WTC11 (cell line): ENCODE results near the gene CAMKMT. TPM values are rescaled to one million over a fixed set of nuclear protein-coding genes. Genes with fewer than 3 reads are reported as not detected.

Experiments
- ATAC-seq: fragments of 200-7000 bp; cut with Tn5 transposase; 2 replicates; pipeline ENCODE4 v1.10.0; 2021; ENCODE audit warnings: mild to moderate bottlenecking, moderate library complexity
- CTCF ChIA-PET: fragments of 300-600 bp; sonication (Branson Sonifier 250); formaldehyde crosslinking; loops from one replicate; lab custom pipeline; 2021; ENCODE audit warnings: antibody characterized with exemption; lab: Charles Lee
- POLR2A ChIA-PET: fragments of 350-600 bp; sonication (Branson Sonifier 250); formaldehyde crosslinking; loops from one replicate; lab custom pipeline; 2021; ENCODE audit warnings: antibody characterized with exemption; lab: Charles Lee
- DNase-seq: peaks from one replicate; pipeline ENCODE4 v3.0.0; 2021; ENCODE audit warnings: low spot score
- H3K27ac Mint-ChIP-seq: 2 replicates; pipeline ENCODE4 v1.8.0; 2021; ENCODE audit warnings: mixed read lengths
- H3K27me3 Mint-ChIP-seq: 2 replicates; pipeline ENCODE4 v1.8.0; 2021; ENCODE audit warnings: low read depth, mild to moderate bottlenecking, moderate library complexity, mixed read lengths
- H3K36me3 Mint-ChIP-seq: 2 replicates; pipeline ENCODE4 v1.8.0; 2021; ENCODE audit warnings: mixed read lengths
- H3K4me1 Mint-ChIP-seq: 2 replicates; pipeline ENCODE4 v1.8.0; 2022; ENCODE audit warnings: mixed read lengths
- H3K4me3 Mint-ChIP-seq: 2 replicates; pipeline ENCODE4 v1.8.0; 2021; ENCODE audit warnings: mild to moderate bottlenecking, moderate library complexity, mixed read lengths
- H3K9me3 Mint-ChIP-seq: 2 replicates; pipeline ENCODE4 v1.8.0; 2021; ENCODE audit warnings: mixed read lengths
- ATF2 ChIP-seq: sonication (generic); formaldehyde crosslinking; IDR thresholded peaks from 2 replicates; pipeline ENCODE4 v1.8.1; 2022; ENCODE audit warnings: low read depth, missing genetic modification reagents, borderline replicate concordance
- ATF6 ChIP-seq: sonication (generic); formaldehyde crosslinking; IDR thresholded peaks from 2 replicates; pipeline ENCODE4 v1.8.1; 2023; ENCODE audit warnings: mild to moderate bottlenecking, missing genetic modification reagents
- CTCF ChIP-seq: fragments of 200-600 bp; IDR thresholded peaks from 2 replicates; pipeline ENCODE4 v1.8.0; 2022; ENCODE audit warnings: antibody characterized with exemption
- EMX1 ChIP-seq: fragments of 250-450 bp; sonication (Bioruptor Pico); IDR thresholded peaks from 2 replicates; pipeline ENCODE4 v1.8.0; 2021; ENCODE audit warnings: mild to moderate bottlenecking
- ESRRA ChIP-seq: sonication (generic); formaldehyde crosslinking; IDR thresholded peaks from 2 replicates; pipeline ENCODE4 v1.8.1; 2022; ENCODE audit warnings: mild to moderate bottlenecking, missing genetic modification reagents, borderline replicate concordance
- FOXK1 ChIP-seq: sonication (generic); formaldehyde crosslinking; IDR thresholded peaks from 2 replicates; pipeline ENCODE4 v1.8.0; 2022; ENCODE audit warnings: mild to moderate bottlenecking, moderate library complexity, missing genetic modification reagents
- FOXP1 ChIP-seq: sonication (generic); formaldehyde crosslinking; IDR thresholded peaks from 2 replicates; pipeline ENCODE4 v1.8.0; 2022; ENCODE audit warnings: missing genetic modification reagents, mild to moderate bottlenecking, moderate library complexity, borderline replicate concordance
- KAT7 ChIP-seq: sonication (generic); formaldehyde crosslinking; IDR thresholded peaks from 2 replicates; pipeline ENCODE4 v1.8.1; 2023; ENCODE audit warnings: missing genetic modification reagents, mild to moderate bottlenecking, borderline replicate concordance
- MLX ChIP-seq: sonication (generic); formaldehyde crosslinking; IDR thresholded peaks from 2 replicates; pipeline ENCODE4 v1.8.1; 2023; ENCODE audit warnings: mild to moderate bottlenecking, missing genetic modification reagents, moderate library complexity
- NFE2L1 ChIP-seq: sonication (generic); formaldehyde crosslinking; IDR thresholded peaks from 2 replicates; pipeline ENCODE4 v1.8.1; 2023; ENCODE audit warnings: missing genetic modification reagents
- NR1H2 ChIP-seq: sonication (generic); formaldehyde crosslinking; IDR thresholded peaks from 2 replicates; pipeline ENCODE4 v1.9.0; 2021; ENCODE audit warnings: mild to moderate bottlenecking, moderate library complexity, missing genetic modification reagents
- NR2C2 ChIP-seq: sonication (generic); formaldehyde crosslinking; IDR thresholded peaks from 2 replicates; pipeline ENCODE4 v1.8.0; 2022; ENCODE audit warnings: mild to moderate bottlenecking, missing genetic modification reagents
- NR3C1 ChIP-seq: sonication (generic); formaldehyde crosslinking; conservative IDR thresholded peaks from 2 replicates; pipeline ENCODE4 v1.8.1; 2023; ENCODE audit warnings: low read depth, mild to moderate bottlenecking, missing genetic modification reagents
- RELA ChIP-seq: sonication (generic); formaldehyde crosslinking; IDR thresholded peaks from 2 replicates; pipeline ENCODE4 v1.8.1; 2022; ENCODE audit warnings: missing genetic modification reagents, mild to moderate bottlenecking, borderline replicate concordance
- TCF7 ChIP-seq: sonication (generic); formaldehyde crosslinking; IDR thresholded peaks from 2 replicates; pipeline ENCODE4 v1.8.0; 2022; ENCODE audit warnings: mild to moderate bottlenecking, low read depth, missing genetic modification reagents, moderate library complexity
- ZMAT4 ChIP-seq: fragments of 250-450 bp; sonication (Bioruptor Pico); IDR thresholded peaks from 2 replicates; pipeline ENCODE4 v1.9.0; 2021; ENCODE audit warnings: mild to moderate bottlenecking
- ZNF396 ChIP-seq: fragments of 250-450 bp; sonication (Bioruptor Pico); IDR thresholded peaks from 2 replicates; pipeline ENCODE4 v1.8.0; 2021; ENCODE audit warnings: mild to moderate bottlenecking, moderate library complexity, borderline replicate concordance
- ZNF425 ChIP-seq: fragments of 250-450 bp; sonication (Bioruptor Pico); conservative IDR thresholded peaks from 2 replicates; pipeline ENCODE4 v1.9.0; 2021; ENCODE audit warnings: mild to moderate bottlenecking
- ZNF671 ChIP-seq: fragments of 250-450 bp; sonication (Bioruptor Pico); IDR thresholded peaks from 2 replicates; pipeline ENCODE4 v1.8.0; 2021; ENCODE audit warnings: mild to moderate bottlenecking
- total RNA-seq: library from RNA; stranded (reverse); gene quantifications from 3 replicates; pipeline ENCODE4 v1.2.3, GENCODE V29; 2021
- TF ChIP-seq, protein P1 (sequence below): sonication (generic); formaldehyde crosslinking; IDR thresholded peaks from 2 replicates; pipeline ENCODE4 v1.8.1; 2022; ENCODE audit warnings: mild to moderate bottlenecking, missing genetic modification reagents, moderate library complexity, borderline replicate concordance
- TF ChIP-seq, protein P2 (sequence below): sonication (generic); formaldehyde crosslinking; IDR thresholded peaks from 2 replicates; pipeline ENCODE4 v1.8.0; 2022; ENCODE audit warnings: mild to moderate bottlenecking, missing genetic modification reagents
- TF ChIP-seq, protein P3 (sequence below): sonication (generic); formaldehyde crosslinking; IDR thresholded peaks from 2 replicates; pipeline ENCODE4 v1.8.1; 2023; ENCODE audit warnings: mild to moderate bottlenecking, moderate library complexity, missing genetic modification reagents

The CAMKMT gene
- total RNA-seq, 1 experiment from 2014 or later = 20.6 TPM

DNA sequence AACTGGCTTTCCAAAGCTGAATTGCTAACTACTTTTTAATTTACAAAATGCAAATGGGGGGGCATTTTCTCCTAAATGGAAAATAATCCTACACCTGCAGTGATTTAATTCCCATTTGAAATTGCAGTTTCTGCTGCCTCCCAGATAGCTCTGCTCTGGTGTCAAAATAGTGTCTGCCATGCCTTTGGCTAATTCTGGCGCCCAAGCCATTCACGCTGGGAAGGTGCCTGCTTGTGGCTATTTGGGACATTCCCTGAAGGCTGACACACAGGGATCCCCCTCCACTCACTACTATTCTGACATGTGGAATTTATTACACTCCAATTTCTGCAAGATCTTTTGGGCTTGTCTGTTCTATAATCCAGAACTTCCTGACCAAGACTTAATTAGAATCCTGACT is 451.4 kb downstream of the CAMKMT start (continued):
- TF ChIP-seq ATF6 (no peak), ZMAT4 (CRISPR knock-in tag) (no peak), KAT7 (no peak), MLX (CRISPR knock-in tag) (no peak), RELA (no peak)

GRCh38 chr2:44813658-44814057 is 451.9 kb downstream of the CAMKMT start:
- no peaks in the 10 kb centered on the region; the same call in 1 of the 2 replicates for H3K27me3 Mint-ChIP-seq
- H3K4me3 Mint-ChIP-seq = no peak overlapping the region
- TF ChIP-seq FOXK1 (CRISPR knock-in tag) (no peak), ZNF396 (CRISPR knock-in tag) (no peak), TCF7 (no peak), NR3C1 (CRISPR knock-in tag) (no peak)
- TF ChIP-seq, protein P1, sequence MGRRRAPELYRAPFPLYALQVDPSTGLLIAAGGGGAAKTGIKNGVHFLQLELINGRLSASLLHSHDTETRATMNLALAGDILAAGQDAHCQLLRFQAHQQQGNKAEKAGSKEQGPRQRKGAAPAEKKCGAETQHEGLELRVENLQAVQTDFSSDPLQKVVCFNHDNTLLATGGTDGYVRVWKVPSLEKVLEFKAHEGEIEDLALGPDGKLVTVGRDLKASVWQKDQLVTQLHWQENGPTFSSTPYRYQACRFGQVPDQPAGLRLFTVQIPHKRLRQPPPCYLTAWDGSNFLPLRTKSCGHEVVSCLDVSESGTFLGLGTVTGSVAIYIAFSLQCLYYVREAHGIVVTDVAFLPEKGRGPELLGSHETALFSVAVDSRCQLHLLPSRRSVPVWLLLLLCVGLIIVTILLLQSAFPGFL (CRISPR knock-in tag) = no peak
- TF ChIP-seq, protein P2, sequence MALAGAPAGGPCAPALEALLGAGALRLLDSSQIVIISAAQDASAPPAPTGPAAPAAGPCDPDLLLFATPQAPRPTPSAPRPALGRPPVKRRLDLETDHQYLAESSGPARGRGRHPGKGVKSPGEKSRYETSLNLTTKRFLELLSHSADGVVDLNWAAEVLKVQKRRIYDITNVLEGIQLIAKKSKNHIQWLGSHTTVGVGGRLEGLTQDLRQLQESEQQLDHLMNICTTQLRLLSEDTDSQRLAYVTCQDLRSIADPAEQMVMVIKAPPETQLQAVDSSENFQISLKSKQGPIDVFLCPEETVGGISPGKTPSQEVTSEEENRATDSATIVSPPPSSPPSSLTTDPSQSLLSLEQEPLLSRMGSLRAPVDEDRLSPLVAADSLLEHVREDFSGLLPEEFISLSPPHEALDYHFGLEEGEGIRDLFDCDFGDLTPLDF (CRISPR knock-in tag) = no peak
- TF ChIP-seq, all 79 proteins: peak for 0
- Mint-ChIP-seq H3K27ac (no peak overlapping the region), H3K4me1 (peaks cover 19% of the 10 kb centered on the region), H3K9me3 (no peaks in the 10 kb centered on the region), H3K36me3 (no peaks in the 10 kb centered on the region)
- ChIA-PET POLR2A (no interaction called here), CTCF (no interaction called here)
- ATAC-seq = no peak
- no peak for DNase-seq

DNA sequence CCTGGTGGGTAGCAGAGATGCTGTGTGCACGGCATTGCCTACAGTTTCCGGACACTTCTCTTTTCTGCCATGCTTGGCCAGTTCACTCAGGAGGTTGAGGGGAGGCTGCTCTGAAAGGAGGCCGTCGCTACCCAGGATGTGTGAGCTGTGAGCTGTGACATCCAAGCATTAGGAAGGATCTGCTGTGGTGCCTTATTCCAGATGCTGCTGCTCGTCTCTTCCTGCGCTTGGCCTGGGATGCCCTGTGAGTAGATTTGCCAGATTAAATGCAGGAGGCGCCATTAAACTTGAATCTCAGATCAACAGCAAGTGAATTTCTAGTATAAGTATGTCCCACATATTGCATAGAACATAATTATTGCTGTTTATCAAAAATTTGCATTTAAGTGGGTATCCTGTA is 455.5 kb downstream of the CAMKMT start:
- no peak for DNase-seq
- Mint-ChIP-seq H3K4me1 (peaks cover 33% of the 10 kb centered on the region), H3K9me3 (peaks cover 6% of the 10 kb centered on the region), H3K27ac (no peak overlapping the region), H3K4me3 (no peak overlapping the region), H3K27me3 (peaks cover 2% of the 10 kb centered on the region; the same call in 1 of the 2 replicates), H3K36me3 (0 out of 2 replicates have a peak, but pooled peaks cover 3% of the 10 kb centered on the region)
- CTCF ChIA-PET = no interaction called here
- POLR2A ChIA-PET = no interaction called here
- ATAC-seq = no peak
- TF ChIP-seq FOXP1 (CRISPR knock-in tag) = no peak
- TF ChIP-seq ESRRA (CRISPR knock-in tag) = no peak
- no peak for TF ChIP-seq ZNF671 (CRISPR knock-in tag)
- TF ChIP-seq, protein P3, sequence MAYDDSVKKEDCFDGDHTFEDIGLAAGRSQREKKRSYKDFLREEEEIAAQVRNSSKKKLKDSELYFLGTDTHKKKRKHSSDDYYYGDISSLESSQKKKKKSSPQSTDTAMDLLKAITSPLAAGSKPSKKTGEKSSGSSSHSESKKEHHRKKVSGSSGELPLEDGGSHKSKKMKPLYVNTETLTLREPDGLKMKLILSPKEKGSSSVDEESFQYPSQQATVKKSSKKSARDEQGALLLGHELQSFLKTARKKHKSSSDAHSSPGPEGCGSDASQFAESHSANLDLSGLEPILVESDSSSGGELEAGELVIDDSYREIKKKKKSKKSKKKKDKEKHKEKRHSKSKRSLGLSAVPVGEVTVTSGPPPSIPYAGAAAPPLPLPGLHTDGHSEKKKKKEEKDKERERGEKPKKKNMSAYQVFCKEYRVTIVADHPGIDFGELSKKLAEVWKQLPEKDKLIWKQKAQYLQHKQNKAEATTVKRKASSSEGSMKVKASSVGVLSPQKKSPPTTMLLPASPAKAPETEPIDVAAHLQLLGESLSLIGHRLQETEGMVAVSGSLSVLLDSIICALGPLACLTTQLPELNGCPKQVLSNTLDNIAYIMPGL (CRISPR knock-in tag) = no peak
- TF ChIP-seq CTCF = no peak
- no peak for TF ChIP-seq ZNF425 (CRISPR knock-in tag)
- no peak for TF ChIP-seq NFE2L1 (CRISPR knock-in tag)
- TF ChIP-seq NR1H2 (CRISPR knock-in tag) = no peak
- no peak for TF ChIP-seq NR2C2 (CRISPR knock-in tag)
- no peak for TF ChIP-seq EMX1 (CRISPR knock-in tag)
- no peak for TF ChIP-seq ATF2
